Activated T-helper 1 cell treated with Interleukin-2 at 50 U/mL for 16 hours (primary cell): Measurements from ENCODE around the gene COL12A1.
"Not testable (repeated sequence)": the region's sequence is repeated elsewhere in the genome, so short reads cannot be mapped to it uniquely, and the experiment has no call there.

Experiments
- DNase-seq: peaks from one replicate; pipeline ENCODE4 v3.0.0-alpha.2; 2020; ENCODE audit warnings: low read depth

The COL12A1 gene

DNA sequence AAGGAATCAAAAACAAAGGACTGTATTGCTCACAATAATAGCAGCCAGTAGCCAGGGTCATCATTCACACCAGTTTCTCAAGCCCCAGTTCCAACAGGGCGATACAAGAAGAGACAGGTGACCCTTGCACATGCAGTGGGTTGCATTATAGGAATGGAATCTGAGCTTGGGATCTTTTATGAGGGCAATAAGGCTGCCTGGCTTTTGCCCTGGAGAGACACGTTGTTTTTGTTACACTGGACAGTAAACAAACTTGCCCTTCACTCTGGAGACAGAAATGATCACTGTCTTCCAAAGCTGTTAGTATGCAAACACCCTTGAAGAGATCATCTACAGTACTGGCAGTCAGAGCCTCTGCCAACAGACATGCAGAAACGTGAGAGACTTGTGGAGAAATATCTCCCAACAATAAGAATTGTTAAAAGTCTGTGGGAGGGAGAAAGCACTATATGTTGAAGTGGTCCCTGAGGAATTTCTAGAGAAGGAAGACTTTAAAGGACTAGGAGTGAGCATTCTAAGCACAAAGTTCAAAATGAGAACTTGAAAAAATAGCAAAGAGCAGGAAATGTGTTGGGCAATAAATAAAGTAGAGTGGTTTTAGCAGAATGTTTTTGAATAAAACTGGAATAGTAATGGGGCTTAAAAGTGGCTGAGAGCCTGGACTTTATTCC is 6.2 kb upstream of the COL12A1 start:
- DNase-seq, result no peak

DNA sequence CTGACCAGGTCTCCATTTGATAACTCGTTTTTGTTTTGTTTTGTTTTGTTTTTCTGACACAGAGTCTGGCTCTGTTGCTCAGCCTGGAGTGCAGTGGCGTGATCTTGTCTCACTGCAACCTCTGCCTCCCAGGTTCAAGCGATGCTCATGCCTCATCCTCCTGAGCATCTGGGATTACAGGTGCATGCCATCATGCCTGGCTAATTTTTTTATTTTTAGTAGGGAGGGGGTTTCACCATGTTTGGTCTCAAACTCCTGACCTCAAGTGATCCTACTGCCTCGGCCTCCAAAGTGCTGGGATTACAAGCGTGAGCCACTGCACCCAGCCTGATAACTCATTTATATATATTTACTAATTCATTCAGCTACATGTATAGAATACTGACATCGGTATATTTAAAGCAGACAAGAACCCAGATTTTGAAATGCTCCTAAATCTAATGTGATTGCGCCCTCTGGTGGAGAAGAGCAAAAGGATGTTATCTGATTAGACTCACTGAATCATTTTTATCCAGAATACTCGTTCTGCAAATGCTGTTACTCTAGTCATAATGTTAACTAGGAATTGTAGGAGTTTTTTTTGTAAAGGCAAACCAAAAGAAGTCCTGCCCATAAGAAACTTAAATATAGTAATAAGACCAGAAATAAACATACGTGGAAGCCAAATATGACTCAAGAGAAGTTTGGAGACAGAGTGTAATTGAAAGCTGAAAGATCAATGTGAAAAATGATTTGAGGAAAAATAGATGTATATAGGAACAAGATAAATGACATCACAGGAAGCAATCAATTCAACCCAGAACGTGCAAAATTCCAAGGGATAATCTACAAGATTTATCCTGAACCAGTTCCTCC is 5.3 kb upstream of the COL12A1 start:
- no peak for DNase-seq

DNA sequence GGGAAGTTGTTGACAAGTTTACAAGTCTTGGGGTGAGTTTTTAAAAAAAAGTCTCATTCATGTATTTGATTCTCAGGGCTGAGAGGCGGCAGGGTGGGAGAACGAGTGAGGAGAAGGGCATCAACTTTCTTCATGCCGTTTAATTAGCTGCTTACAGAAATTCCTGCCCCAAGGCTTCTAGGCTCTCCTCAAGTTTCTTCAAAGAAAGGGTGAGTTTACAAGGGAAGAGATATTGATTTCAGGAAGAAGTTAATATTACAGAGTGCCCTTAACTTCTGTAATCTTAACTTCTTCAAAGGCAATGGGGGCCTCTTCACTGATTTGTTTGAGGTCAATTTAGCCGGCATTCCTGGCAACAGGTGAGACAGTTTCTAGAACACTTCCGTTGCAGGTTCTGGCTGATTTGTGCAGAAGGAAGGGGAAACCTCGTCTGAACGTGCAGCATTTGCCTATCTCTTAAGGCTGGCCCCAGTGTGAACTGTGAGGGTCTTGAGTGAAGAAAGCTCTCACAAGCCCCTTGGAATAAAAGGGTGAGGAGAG is 3.4 kb upstream of the COL12A1 start:
- no peak for DNase-seq

DNA sequence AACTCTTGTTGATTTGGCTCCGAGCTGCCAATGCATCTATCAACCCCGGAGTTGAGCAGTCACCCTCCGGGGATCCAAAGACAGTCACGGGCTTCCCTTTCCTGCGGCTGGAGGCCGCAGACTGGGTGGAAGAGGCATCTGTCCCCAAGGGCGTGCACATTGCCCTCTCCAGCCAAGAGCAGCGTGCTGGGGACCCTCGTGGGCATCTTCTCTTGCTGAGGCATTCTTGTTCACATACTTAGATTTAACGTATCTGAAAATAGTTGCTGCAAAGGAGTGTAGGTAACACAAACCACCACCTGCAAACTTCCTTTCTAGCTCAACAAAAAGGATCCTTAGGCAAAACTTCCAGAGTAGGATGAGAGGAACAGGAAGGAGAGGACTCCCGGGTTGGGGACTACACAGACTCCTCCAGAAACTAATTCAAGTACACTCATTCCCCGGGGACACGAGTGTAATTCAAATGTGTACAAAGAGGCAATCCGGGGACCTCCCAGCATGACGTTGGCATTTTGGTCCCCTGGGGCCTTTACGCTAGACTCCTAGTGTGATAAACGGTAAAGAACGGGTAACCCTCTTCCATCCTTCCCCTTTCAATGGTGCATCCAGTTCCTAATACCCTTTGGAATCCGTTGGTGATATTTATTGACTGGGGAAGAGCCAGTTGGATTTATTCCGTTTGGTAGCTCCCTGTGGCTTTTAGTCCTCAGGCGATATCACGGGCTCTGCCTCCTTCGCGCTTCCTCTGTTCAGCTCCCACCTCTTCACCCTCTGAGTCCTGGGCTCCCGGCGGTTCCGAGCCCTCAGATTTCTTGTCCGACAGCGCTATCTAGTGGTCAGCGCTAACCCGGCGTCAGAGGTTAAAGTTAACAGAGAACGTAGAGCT is 2.7 kb upstream of the COL12A1 start:
- peak; percentile 62 for DNase-seq

DNA sequence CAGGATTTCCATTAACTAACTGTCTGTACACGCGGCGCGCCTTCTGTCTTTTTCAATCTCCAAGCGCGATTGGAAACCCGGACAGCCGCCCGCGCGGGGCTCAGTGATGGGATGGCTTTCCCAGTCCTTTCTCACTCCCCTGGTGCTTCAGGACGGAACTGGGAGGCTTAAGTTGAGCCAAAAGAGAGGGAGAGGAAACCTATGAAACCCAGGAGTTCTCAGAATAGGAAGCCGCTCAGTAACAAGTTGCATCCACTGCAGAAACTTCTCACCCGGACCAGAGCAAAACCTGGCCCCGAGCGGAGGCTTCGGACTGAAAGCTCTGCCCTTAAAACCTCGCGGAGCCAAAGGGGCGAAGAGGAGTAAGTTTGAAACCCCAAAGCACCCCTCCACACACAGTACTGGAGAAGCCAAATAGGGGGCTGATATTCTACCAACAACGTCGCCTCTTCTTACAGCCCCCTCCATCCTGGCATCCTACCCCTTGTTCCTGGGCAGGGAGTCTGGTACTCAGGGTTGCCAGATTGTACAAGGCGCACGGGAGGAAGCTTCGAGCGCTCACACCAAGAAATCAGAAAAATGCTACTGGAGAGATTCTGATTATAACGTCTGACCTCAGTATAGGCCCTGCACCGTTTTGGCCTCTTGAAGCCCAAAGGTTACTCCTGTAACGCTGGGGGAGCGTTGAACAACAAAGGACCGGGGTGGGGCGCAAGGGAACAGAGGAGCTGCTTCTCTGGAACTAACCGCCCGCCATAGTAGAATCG is 906 bp upstream of the COL12A1 start:
- DNase-seq, result no peak

DNA sequence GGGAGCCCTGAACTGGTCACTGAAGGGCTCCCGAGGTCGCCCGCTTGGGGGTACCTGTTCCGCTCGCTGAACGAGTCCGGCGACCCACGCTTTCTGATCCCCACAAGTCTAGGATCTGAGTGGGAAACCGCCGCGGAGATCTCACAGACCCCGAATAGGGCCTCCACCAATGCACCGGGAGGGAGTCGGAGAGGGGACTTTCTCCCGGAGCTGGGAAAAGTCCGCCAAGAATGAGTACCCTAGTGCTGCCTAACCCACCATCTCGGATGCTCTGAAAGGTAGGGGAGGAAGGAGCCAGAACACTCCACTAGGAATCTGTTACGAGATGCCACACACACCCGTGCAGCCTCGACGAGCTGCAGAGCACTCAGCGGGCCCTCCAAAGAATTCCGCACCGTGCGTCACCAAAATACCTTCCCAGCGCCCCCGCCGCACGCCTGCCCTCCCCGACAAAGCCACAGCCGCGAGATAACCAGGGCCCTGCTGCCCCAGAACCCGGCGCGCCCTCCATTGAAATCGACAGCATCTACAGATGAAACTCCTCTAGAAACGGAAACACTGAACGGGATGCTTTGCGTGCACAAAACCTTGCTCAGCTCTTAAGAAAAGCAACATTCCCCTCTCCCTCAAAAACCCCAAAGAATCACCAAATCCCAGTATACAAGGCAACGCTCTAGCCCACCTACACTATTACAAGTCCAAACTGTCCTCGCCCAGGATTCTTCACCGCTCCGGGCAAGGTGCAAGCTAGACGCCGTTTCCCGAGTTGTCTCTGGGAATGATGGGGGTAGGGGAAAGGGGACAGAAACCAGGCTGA is 686 bp downstream of the COL12A1 start:
- no peak for DNase-seq

DNA sequence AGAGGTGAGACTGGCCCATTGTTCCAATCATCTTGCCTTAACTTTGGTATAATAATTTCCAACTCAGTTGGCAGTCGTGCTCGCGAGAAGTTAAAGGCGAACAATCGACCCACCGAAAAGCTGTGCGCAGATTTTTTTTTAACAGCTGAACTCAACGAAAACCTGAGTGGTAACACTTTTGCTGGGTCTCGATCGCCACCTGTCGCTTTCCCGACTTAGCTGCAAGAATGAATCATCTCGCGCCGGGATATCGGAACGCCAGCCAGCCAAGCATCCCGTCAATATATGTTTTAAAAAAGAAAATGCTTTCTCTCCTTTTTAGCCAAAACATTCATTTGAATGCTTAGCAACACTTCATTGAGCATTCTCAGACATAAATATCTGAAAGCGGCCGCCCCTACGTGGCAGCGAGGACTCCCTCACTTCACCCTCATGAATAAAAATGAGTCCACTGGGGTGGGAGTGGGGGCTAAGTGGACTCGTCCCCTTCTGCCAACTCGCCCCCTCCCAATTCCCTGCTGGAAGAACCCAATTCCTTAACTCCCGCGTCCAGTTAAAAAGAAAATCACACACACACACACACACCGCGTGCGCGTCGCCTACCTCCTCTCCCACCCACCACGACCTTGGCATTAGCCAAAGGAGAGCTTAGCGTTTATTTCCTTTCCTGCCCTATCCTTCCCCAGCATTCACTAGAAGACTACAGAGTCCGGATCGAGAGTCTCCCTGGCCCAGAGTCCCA is 1.5 kb downstream of the COL12A1 start:
- DNase-seq, result no peak

DNA sequence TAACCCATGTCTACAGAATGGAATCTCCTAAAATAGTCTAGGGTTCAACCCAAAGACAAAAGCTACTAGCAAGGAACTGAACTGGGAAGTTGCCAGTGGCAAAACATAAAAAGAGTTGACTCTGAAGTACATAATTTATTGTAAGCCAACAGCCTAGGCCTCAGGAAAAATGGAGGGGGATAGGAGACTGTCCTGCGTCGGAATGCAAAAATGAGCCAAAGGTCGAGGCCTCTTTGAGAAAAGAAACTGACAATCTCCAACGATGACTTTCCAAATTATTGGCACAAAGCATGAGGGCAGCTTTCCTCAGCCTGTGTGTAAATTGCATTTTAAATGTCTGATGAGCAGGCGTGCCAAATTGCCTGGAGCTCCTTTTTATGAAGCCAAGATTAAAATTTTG is 2.1 kb downstream of the COL12A1 start:
- DNase-seq, result no peak

DNA sequence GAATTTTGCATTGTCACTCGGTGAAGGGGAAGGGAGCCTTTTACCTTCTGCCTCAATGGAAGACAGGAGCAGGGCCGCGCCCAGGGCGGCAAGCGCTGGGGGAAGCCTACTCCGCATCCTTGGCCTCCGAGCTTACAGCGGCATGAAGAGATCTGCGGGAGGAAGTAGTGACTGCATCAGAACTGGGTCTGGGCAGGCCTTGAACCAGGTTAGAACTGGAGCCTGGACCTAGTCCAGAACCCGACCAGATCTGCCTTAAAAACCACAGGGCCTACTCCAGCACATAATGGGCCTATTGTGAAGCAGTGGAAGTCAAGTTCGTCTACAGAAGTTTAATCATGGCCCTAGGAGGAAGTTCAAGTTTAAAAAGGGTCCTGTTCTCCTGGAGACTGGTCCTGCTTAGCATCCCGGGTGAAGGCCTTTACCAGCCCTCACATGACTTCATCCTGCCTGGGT is 3.1 kb downstream of the COL12A1 start:
- no peak for DNase-seq

DNA sequence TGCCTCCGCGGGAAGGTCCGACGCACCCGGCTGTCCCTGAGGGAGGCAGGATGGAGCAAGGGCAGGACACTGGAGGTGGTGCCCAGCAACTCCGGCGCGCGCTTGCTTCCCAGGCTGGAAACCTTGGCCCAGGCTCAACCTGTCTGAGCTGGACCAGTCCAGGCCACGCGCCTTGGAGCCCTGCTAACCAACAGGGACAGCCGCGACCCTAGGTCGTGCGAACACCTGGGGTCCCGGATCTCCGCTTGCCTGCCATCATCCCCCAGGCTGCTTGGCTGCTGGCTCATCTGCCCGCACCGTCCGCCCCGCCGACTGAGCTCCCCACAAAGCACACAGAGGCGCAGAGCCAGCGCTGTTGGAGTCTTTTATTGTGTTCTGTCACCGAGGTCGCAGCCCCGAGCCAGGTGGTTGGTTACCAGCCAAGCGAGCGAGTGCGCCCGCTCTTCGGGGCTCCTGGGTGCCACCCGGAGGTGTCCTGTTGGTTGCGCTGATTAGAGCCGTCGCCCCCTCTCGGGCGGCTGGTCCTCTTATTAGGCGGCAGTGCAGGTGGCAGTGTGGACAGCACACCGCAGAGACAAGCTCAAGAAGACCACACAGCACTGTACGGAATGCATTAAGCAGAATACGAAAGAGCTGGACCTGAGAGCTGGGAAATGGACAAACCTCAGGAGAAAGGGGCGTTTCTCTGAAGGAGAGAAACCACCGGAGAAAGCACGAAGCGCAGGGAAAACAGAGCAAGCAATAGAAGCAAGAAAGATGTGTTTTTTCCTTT is 3.8 kb downstream of the COL12A1 start:
- no peak for DNase-seq

DNA sequence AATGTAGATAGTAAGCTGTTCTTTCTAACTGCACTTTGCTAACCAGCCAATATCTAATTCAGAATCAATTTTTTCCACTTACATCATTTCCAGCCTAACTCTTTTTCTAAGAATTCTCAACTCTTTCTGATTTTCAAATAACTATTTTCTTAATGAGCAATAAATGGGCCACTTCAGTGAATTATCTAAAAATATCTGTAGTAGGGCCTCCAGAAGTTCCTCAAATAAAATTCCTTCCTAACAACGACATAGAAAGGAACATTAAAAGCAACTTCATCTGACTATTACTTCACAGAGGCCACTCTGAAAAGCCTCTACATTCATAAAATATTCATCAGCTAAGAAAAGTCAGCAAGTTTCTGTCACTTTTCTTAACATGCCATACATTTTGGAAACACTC is 4.8 kb downstream of the COL12A1 start:
- no peak for DNase-seq

DNA sequence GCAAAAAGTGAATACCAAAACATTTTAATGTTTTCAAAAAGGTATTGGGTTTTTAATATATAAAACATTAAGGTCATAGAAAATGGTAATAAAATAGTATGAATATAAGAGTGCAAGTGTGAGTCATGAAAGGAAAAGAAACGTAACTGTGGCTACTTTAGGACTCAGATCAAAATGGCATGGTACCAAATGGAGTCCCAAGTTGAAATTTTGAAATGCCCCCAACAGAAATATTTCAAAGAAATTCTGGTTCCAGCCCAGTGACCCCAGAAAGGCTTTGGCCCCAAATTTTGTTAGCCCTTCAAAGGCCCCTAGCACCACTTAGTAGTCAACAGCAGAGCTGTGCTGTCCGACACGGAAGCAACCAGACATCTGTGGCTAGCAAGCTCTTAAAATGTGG is 6.0 kb downstream of the COL12A1 start:
- DNase-seq, result no peak

DNA sequence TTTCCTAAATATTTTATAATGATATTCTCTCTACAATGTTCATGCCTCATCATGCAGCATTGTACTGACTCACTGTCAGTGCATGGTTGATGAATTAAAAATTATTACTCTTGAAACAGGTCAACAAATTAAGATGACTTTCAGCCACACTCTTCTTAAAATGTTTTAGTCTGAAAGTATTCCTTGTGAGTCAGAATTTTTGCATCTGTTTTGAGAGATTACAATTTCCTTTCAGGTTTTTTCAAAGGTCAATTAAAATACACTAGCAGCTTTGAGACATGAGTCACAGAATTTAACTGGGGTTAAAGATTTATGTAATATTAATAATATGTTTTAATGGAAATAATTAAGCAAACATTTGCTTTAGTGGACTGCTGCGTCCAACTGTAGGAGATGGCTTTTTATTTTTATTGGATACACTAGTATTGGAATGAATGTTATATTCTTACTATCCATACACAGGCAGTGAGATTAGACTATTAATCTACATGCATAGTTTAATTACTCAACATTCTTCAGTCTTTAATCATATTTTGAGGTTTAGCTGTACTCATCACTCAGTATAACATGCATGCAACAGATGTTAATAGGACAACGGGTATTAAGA is 9.7 kb downstream of the COL12A1 start:
- no peak for DNase-seq

DNA sequence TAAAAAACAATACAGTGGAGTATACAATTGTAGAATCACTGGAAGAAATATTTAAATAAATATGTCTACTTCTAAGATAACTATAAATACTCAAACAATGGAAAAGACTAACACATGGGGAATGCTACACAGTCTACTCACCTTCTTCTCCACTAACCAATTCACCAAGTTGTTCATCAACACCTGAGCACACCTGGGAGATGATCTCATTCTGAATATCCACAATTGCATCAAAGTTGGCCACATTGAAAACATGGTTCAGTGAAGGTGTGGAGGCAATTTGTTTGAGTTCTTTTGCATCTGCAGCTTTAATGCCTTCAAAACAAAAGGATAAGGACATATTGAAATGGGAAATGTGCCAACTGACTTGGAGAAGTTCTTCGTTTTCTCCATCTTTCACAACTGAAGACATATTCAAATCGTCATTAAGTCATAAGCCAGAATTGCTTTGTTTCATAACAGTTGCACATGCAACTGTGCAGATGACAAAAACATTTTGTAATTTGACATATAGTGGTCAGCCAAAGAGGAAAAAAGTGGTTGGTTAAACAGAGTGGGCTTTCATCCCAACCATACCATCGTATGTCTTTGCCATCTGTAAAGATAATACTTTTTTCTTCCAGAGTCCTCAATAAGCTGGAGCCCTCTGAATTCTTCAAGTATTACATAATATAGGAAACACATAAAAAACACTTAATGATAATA is 17.5 kb downstream of the COL12A1 start:
- DNase-seq, result no peak

DNA sequence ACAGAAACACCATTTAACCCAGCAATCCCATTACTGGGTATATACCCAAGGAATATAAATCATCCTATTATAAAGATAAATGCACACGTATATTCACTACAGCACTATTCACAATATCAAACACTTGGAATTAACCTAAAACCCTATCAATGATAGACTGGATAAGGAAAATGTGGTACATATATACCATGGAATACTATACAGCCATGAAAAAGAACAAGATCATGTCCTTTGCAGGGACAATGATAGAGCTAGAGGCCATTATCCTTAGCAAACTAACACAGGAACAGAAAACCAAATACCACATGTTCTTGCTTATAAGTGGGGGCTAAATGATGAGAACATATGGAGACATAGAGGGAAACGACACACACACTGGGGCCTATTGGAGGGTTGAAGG is 19.3 kb downstream of the COL12A1 start:
- DNase-seq, result not testable (repeated sequence)

DNA sequence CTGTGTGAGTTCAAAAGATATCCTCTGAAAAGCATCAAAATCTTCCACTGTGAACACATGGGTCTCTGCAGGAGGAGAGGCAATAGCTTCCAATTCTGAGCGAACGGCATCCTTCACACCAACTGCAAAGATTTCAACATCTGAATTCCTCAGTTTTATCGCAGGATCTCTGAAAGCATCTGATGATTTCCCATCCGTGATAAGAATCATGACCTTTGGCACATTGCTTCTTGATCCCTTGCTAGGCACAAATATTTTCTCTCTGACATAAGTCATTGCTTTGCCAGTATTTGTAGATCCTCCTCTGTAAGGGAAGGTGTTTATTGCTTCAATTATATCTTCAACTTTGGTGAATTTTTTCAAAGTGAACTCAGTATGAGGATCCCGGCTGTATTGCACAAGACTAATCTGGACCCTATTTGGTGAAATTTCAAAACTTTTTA is 22.7 kb downstream of the COL12A1 start:
- no peak for DNase-seq

DNA sequence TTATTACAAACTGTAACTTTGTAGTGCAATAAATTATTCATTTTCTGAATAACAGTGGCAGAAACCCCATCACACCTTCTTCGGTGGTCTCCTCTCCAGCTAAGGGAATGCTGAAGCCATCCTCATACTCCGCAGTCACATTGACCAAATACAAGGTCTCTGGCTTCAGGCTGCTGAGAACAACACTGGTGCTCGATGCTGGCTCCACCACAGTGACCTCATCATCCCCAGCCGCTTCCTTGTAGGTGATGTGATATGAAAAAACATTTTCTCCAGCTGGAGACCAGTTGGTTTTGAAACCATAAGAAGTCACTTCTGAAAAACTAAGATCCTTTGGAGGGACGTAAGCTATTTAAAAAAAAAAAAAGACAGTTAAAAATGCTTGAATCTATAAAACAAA is 25.0 kb downstream of the COL12A1 start:
- no peak for DNase-seq

DNA sequence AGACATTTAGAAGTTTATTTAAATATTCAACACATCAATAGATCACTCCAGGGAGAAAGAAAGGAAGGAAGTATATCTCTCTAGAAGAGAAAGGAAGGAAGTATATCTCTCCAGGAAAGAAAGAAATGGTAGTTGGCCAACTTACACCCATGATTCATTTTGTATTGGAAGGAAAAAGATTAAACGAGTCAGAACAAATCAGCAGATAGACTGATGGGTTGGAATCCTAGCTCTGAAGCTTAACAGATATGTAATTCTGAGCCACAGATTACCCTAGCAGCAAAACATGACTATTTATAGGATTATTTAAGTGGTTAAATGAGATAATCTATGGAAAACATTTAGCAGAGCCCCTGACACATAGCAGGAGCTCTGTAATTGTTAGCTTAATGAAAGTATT is 27.1 kb downstream of the COL12A1 start:
- DNase-seq, result no peak
